ENCODE measurements around the gene IMP3.
"Not testable (repeated sequence)": the region's sequence is repeated elsewhere in the genome, so short reads cannot be mapped to it uniquely, and the experiment has no call there.

Gene IMP3, protein sequence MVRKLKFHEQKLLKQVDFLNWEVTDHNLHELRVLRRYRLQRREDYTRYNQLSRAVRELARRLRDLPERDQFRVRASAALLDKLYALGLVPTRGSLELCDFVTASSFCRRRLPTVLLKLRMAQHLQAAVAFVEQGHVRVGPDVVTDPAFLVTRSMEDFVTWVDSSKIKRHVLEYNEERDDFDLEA

DNA sequence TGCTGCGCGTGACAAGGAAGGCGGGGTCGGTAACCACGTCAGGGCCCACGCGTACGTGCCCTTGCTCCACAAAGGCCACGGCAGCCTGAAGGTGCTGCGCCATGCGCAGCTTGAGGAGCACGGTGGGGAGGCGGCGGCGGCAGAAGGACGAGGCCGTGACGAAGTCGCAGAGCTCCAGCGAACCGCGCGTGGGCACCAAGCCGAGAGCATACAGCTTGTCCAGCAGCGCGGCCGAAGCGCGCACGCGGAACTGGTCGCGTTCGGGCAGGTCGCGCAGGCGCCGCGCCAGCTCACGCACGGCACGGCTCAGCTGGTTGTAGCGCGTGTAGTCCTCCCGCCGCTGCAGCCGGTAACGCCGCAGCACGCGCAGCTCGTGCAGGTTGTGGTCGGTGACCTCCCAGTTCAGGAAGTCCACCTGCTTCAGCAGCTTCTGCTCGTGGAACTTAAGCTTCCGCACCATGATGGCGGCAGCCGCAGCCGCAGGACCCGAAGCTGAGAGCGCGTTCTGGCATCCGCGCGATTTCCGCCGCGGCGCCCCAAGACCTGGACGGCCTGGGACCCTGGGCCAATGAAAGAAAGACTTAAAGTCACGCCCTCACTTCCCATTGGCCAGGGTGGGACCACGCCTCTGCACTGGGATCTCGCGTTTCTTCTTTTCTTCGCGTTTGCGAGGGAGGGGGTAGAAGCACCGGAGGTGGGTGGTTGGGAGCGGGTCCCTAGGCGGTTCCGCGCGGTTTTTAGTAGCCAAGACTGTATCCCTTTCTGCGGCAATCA is at the start of gene IMP3:
IMP3 (minus strand) TSS at position 516 of the 774 bp plus-strand sequence; CDS start at position 460, 56 bp downstream.
- peak; percentile 98 for DNase-seq (ENCODE audit: low read depth)
- peak within 1 kb of the TSS; percentile 97 for H3K4me3 ChIP-seq (ENCODE audit: low read depth, low read length)
- TF ChIP-seq, protein P1, sequence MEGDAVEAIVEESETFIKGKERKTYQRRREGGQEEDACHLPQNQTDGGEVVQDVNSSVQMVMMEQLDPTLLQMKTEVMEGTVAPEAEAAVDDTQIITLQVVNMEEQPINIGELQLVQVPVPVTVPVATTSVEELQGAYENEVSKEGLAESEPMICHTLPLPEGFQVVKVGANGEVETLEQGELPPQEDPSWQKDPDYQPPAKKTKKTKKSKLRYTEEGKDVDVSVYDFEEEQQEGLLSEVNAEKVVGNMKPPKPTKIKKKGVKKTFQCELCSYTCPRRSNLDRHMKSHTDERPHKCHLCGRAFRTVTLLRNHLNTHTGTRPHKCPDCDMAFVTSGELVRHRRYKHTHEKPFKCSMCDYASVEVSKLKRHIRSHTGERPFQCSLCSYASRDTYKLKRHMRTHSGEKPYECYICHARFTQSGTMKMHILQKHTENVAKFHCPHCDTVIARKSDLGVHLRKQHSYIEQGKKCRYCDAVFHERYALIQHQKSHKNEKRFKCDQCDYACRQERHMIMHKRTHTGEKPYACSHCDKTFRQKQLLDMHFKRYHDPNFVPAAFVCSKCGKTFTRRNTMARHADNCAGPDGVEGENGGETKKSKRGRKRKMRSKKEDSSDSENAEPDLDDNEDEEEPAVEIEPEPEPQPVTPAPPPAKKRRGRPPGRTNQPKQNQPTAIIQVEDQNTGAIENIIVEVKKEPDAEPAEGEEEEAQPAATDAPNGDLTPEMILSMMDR (conservative IDR thresholded peaks at IDR 0.05; ENCODE audit: low read depth, low read length) = no peak

DNA sequence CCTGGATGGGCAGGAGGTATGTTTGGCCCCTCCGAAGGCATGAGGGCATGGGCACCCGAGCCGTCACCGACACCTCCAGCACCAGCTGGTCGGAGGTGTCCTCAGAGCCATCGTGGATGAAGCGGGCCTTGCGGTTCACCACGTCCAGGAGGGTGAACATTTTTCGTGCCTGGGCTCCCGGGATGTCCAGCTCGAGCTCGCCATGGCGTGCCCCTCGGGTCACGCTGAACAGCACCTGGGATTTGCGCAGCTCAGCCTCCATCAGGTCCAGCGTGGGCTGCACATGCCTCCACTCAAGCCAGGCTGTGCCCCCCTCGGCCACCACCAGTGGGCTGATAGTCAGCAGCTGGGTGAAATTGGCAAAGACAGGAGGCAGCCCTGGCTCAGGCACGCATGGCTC is 49.4 kb upstream of the IMP3 start:
- not testable (repeated sequence) for DNase-seq (ENCODE audit: low read depth); H3K4me3 ChIP-seq (ENCODE audit: low read depth, low read length)

DNA sequence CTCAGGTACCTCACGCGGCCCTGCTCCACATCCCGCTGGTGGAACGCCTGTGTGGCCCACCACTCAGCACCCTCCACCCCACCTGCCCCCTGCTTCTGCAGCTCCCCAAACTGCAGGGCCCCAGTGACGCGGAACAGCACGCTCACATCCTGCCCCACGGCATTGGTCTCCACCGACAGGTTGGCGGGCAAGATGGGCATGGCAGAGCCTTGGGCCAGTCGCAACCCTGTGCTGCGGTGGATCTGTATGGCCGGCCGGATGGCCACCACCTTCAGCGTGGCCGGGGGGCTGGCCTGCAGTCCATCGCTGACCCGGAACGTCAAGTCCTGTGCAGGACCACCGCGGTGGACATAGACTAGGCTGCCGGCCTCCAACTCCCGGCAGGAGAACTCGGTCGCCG is 48.8 kb upstream of the IMP3 start:
- no peak overlapping the region for H3K4me3 ChIP-seq (ENCODE audit: low read depth, low read length)
- no peak for DNase-seq (ENCODE audit: low read depth)
- TF ChIP-seq, protein P1 (conservative IDR thresholded peaks at IDR 0.05; ENCODE audit: low read depth, low read length) = no peak

DNA sequence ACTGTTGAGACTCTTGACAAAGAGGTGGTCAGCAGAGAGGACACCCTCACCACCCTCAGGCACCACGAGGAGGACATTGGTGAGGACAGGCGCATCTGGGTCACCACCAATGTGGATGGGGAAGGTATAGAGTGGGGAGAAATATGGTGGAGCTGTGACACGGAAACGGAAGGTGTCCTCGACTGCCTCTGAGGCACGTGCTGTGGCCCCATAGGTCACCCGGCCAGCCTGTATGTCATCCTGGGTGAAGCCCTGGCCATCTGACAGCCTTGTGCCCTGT is 48.2 kb upstream of the IMP3 start:
- DNase-seq (ENCODE audit: low read depth) = no peak
- TF ChIP-seq, protein P1 (conservative IDR thresholded peaks at IDR 0.05; ENCODE audit: low read depth, low read length) = no peak
- no peak overlapping the region for H3K4me3 ChIP-seq (ENCODE audit: low read depth, low read length)

DNA sequence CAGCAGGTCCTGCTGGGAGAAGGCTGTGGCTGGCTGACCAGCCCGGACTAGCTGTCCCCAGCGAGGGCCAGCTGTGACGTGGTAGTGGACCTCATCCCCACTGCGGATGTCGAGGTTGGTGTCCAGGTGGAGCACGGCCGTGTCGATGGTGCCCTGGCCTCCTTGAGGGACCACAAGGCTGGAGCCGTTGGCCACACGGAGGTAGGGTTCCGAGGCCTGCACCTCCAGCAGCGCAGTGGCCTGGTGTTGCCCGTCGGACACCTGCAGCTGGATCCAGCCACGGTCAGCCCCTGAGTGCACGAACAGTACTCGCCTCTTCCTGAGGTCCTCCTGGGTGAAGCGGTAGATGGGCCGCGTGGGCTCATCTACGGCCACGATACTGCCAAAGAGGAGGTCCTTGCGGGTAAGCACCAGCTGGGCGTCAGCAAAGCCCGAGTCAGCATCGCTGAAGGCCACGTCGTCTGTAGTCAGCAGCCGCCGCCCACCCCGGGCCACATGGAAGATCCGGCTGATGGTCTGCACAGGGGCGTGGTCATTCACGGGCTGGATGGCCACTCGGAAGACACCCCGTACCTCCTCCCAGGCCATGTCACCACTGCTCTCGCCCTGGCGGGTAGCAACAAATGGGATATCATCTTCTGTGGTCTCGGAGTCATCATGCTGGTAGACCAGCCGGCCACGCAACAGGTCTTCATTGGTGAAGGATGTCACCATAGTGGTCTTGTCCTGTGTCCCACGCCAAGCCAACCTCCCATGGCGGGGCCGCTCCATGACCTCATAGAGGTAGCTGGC is 47.7 kb upstream of the IMP3 start:
- TF ChIP-seq, protein P1 (conservative IDR thresholded peaks at IDR 0.05; ENCODE audit: low read depth, low read length) = no peak
- DNase-seq (ENCODE audit: low read depth) = no peak
- no peak overlapping the region for H3K4me3 ChIP-seq (ENCODE audit: low read depth, low read length)

DNA sequence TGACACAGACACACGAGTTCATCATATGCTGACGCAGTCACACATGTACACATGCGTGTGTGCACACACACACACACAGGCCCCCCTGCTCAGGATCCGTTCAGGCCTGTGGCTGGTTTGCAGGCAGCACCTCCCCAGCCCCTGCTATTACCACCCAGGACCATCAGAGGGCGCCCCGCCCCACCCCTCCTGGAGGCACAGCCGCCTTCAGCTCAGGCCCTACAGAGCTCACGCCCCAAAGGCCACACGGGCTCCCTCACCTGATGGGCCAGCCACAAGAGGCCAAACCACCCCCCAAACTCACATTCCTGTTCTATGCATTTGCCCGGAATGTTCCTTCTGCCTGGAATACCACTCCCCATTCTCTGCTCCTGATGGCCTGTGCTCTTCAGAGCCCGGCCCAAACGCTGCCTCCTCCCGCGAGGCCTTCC is 46.2 kb upstream of the IMP3 start:
- not testable (repeated sequence) for H3K4me3 ChIP-seq (ENCODE audit: low read depth, low read length)
- DNase-seq (ENCODE audit: low read depth) = peak; percentile 68
- TF ChIP-seq, protein P1 (conservative IDR thresholded peaks at IDR 0.05; ENCODE audit: low read depth, low read length) = peak; percentile 71

DNA sequence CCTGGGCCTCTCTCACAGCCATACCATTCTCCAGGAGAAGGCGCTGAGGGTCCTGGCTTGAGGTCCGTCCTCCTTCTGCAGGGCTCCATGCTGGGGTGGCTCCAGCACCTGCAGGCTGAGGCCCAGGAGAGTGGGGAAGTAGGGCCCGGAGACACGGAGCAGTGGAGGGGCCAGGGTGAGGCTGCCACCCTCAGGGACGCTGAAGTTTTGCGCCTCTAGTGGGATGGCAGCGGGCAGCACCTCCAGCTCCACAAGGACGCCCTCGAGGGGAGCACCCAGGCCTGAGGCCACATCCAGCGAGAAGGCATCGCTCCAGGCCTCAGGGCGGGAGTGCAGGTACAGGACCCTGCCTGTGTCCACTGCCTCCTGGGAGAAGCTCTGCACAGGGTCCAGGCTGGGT is 45.2 kb upstream of the IMP3 start:
- no peak for DNase-seq (ENCODE audit: low read depth)
- TF ChIP-seq, protein P1 (conservative IDR thresholded peaks at IDR 0.05; ENCODE audit: low read depth, low read length) = no peak
- no peak overlapping the region for H3K4me3 ChIP-seq (ENCODE audit: low read depth, low read length)

All from choroid plexus epithelial cell (primary cell).